ENCODE measurements around the gene EPB41L4A. TPM values are rescaled to one million over a fixed set of nuclear protein-coding genes. Genes with fewer than 3 reads are reported as not detected.

The EPB41L4A gene
- total and polyA plus RNA-seq, 2 experiments from 2014 or later: 9.5 to 12.9 TPM

- H3K79me2 ChIP-seq: no peaks in the 10 kb centered on the region
- no peak overlapping the region for H3K4me2 ChIP-seq
- no peak overlapping the region for H3K27ac ChIP-seq
- H3K36me3 ChIP-seq (replicated peaks; ENCODE audit: insufficient read depth, low read depth): no peaks in the 10 kb centered on the region
- 73% methylated on average over 9 of the region's 9 CpGs for WGBS (ENCODE audit: low lambda C conversion rate, missing lambda C conversion rate)
- no peak for DNase-seq (ENCODE audit: low spot score)
- H3K4me1 ChIP-seq (ENCODE audit: insufficient read depth): no peaks in the 10 kb centered on the region
- H3K9me2 ChIP-seq (replicated peaks; ENCODE audit: insufficient read depth): no peaks in the 10 kb centered on the region
- H3K4me3 ChIP-seq: no peak overlapping the region
- H2AFZ ChIP-seq: no peak overlapping the region
- no peaks in the 10 kb centered on the region for H3K9me3 ChIP-seq (ENCODE audit: low read depth)
- no peak for TF ChIP-seq EZH2phosphoT487 (IDR thresholded peaks at IDR 0.05; ENCODE audit: low read depth, severe bottlenecking, unreplicated experiment)
- no peaks in the 10 kb centered on the region for H4K20me1 ChIP-seq (ENCODE audit: insufficient read depth, poor library complexity, severe bottlenecking)
- H3K27me3 ChIP-seq: no peaks in the 10 kb centered on the region
These were observed 165.4 kb downstream of the EPB41L4A start for GRCh38 chr5:112253478-112254250.

GRCh38 chr5:112250551-112250950 is 168.5 kb downstream of the EPB41L4A start:
- no peaks in the 10 kb centered on the region for H3K9me3 ChIP-seq (ENCODE audit: low read depth)
- no peak for DNase-seq (ENCODE audit: low spot score)
- H3K27ac ChIP-seq: no peak overlapping the region
- H3K79me2 ChIP-seq: no peaks in the 10 kb centered on the region
- H3K4me1 ChIP-seq (ENCODE audit: insufficient read depth): no peaks in the 10 kb centered on the region
- H3K36me3 ChIP-seq (replicated peaks; ENCODE audit: insufficient read depth, low read depth): no peaks in the 10 kb centered on the region
- H3K4me3 ChIP-seq: no peak overlapping the region
- no peaks in the 10 kb centered on the region for H3K27me3 ChIP-seq
- H4K20me1 ChIP-seq (ENCODE audit: insufficient read depth, poor library complexity, severe bottlenecking): no peaks in the 10 kb centered on the region
- H2AFZ ChIP-seq: no peak overlapping the region
- TF ChIP-seq EZH2phosphoT487 (IDR thresholded peaks at IDR 0.05; ENCODE audit: low read depth, severe bottlenecking, unreplicated experiment) (no peak), EZH2 (IDR thresholded peaks at IDR 0.05; ENCODE audit: borderline replicate concordance) (no peak)
- TF ChIP-seq, protein P1, sequence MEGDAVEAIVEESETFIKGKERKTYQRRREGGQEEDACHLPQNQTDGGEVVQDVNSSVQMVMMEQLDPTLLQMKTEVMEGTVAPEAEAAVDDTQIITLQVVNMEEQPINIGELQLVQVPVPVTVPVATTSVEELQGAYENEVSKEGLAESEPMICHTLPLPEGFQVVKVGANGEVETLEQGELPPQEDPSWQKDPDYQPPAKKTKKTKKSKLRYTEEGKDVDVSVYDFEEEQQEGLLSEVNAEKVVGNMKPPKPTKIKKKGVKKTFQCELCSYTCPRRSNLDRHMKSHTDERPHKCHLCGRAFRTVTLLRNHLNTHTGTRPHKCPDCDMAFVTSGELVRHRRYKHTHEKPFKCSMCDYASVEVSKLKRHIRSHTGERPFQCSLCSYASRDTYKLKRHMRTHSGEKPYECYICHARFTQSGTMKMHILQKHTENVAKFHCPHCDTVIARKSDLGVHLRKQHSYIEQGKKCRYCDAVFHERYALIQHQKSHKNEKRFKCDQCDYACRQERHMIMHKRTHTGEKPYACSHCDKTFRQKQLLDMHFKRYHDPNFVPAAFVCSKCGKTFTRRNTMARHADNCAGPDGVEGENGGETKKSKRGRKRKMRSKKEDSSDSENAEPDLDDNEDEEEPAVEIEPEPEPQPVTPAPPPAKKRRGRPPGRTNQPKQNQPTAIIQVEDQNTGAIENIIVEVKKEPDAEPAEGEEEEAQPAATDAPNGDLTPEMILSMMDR (IDR thresholded peaks at IDR 0.05; ENCODE audit: poor library complexity): no peak
- H3K9me2 ChIP-seq (replicated peaks; ENCODE audit: insufficient read depth): no peaks in the 10 kb centered on the region
- H3K4me2 ChIP-seq: no peak overlapping the region
- 92% methylated on average over 2 of the region's 2 CpGs for WGBS (ENCODE audit: low lambda C conversion rate, missing lambda C conversion rate)

DNA sequence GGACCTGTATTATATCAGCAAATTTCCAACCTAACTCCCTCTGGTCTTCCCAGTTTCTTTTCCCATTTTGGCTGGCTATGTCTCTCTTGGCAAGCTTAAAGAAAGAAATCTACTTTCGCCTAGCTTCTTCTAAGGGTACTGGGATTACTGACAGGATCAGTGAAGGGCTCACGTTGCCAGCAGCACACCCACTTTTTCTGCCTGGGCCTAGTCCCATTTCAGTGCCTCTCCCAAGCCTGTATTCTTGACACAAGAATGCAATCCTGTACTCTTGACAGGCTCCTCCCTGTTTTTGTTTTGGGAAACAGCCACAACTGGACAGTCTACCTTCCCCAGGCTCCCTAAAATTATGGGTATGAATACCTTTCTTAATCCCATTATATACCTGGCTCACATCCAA is 170.5 kb downstream of the EPB41L4A start:
- Histone ChIP-seq H3K4me3 (no peak overlapping the region), H3K9me3 (ENCODE audit: low read depth) (no peaks in the 10 kb centered on the region), H3K36me3 (replicated peaks; ENCODE audit: insufficient read depth, low read depth) (no peaks in the 10 kb centered on the region), H3K79me2 (no peaks in the 10 kb centered on the region), H4K20me1 (ENCODE audit: insufficient read depth, poor library complexity, severe bottlenecking) (no peaks in the 10 kb centered on the region), H3K27me3 (no peaks in the 10 kb centered on the region), H3K4me1 (ENCODE audit: insufficient read depth) (no peaks in the 10 kb centered on the region), H2AFZ (no peak overlapping the region), H3K27ac (no peak overlapping the region), H3K4me2 (no peak overlapping the region), H3K9me2 (replicated peaks; ENCODE audit: insufficient read depth) (no peaks in the 10 kb centered on the region)
- 78% methylated on average over 2 of the region's 2 CpGs for WGBS (ENCODE audit: low lambda C conversion rate, missing lambda C conversion rate)
- no peak for TF ChIP-seq EZH2phosphoT487 (IDR thresholded peaks at IDR 0.05; ENCODE audit: low read depth, severe bottlenecking, unreplicated experiment)
- no peak for TF ChIP-seq EZH2 (IDR thresholded peaks at IDR 0.05; ENCODE audit: borderline replicate concordance)
- TF ChIP-seq, protein P1 (IDR thresholded peaks at IDR 0.05; ENCODE audit: poor library complexity): no peak
- no peak for DNase-seq (ENCODE audit: low spot score)

- Histone ChIP-seq H3K9me3 (ENCODE audit: low read depth) (no peaks in the 10 kb centered on the region), H3K4me3 (no peak overlapping the region), H2AFZ (no peak overlapping the region), H3K4me1 (ENCODE audit: insufficient read depth) (no peaks in the 10 kb centered on the region), H3K36me3 (replicated peaks; ENCODE audit: insufficient read depth, low read depth) (no peaks in the 10 kb centered on the region), H3K27ac (no peak overlapping the region), H3K4me2 (no peak overlapping the region), H3K9me2 (replicated peaks; ENCODE audit: insufficient read depth) (no peaks in the 10 kb centered on the region), H3K27me3 (no peaks in the 10 kb centered on the region), H4K20me1 (ENCODE audit: insufficient read depth, poor library complexity, severe bottlenecking) (no peaks in the 10 kb centered on the region), H3K79me2 (no peaks in the 10 kb centered on the region)
- no peak for DNase-seq (ENCODE audit: low spot score)
- TF ChIP-seq EZH2phosphoT487 (IDR thresholded peaks at IDR 0.05; ENCODE audit: low read depth, severe bottlenecking, unreplicated experiment): no peak
- TF ChIP-seq EZH2 (IDR thresholded peaks at IDR 0.05; ENCODE audit: borderline replicate concordance): no peak
- TF ChIP-seq, protein P1 (IDR thresholded peaks at IDR 0.05; ENCODE audit: poor library complexity): no peak
These were observed 171.1 kb downstream of the EPB41L4A start for GRCh38 chr5:112247960-112248359.
